ENCODE measurements around the gene ZCCHC24.

The ZCCHC24 gene

GRCh38 chr10:79484476-79484875 is 39.1 kb upstream of the ZCCHC24 start:
- Histone ChIP-seq H3K9me3 (ENCODE audit: control insufficient read depth in 2 of 2, low read length in 2 of 2) (no peaks in the 10 kb centered on the region), H3K4me1 (ENCODE audit: control insufficient read depth in 2 of 2, insufficient read depth in 2 of 2, low read length in 2 of 2) (no peaks in the 10 kb centered on the region), H3K4me3 (ENCODE audit: low read length in 2 of 2) (no peak overlapping the region), H3K27me3 (ENCODE audit: control insufficient read depth in 2 of 2, insufficient read depth in 2 of 2, low read length in 2 of 2) (peaks cover 0 to 3% of the 10 kb centered on the region in 2 donors), H3K27ac (ENCODE audit: low read depth in 2 of 2, low read length in 2 of 2) (no peak overlapping the region), H3K9ac (ENCODE audit: low read depth in 1 of 2, low read length in 2 of 2) (no peak overlapping the region), H3K36me3 (ENCODE audit: control insufficient read depth in 2 of 2, insufficient read depth in 2 of 2, low read length in 2 of 2) (no peaks in the 10 kb centered on the region)

- Histone ChIP-seq H3K36me3 (ENCODE audit: control insufficient read depth in 2 of 2, insufficient read depth in 2 of 2, low read length in 2 of 2) (no peaks in the 10 kb centered on the region), H3K27ac (ENCODE audit: low read depth in 2 of 2, low read length in 2 of 2) (no peak overlapping the region), H3K9me3 (ENCODE audit: control insufficient read depth in 2 of 2, low read length in 2 of 2) (no peaks in the 10 kb centered on the region), H3K27me3 (ENCODE audit: control insufficient read depth in 2 of 2, insufficient read depth in 2 of 2, low read length in 2 of 2) (peaks cover 0 to 3% of the 10 kb centered on the region in 2 donors), H3K4me1 (ENCODE audit: control insufficient read depth in 2 of 2, insufficient read depth in 2 of 2, low read length in 2 of 2) (no peaks in the 10 kb centered on the region), H3K4me3 (ENCODE audit: low read length in 2 of 2) (no peak overlapping the region), H3K9ac (ENCODE audit: low read depth in 1 of 2, low read length in 2 of 2) (no peak overlapping the region)
These were observed 38.5 kb upstream of the ZCCHC24 start for GRCh38 chr10:79483948-79484347.

- Histone ChIP-seq H3K36me3 (ENCODE audit: control insufficient read depth in 2 of 2, insufficient read depth in 2 of 2, low read length in 2 of 2) (no peaks in the 10 kb centered on the region), H3K9ac (ENCODE audit: low read depth in 1 of 2, low read length in 2 of 2) (no peak overlapping the region), H3K27me3 (ENCODE audit: control insufficient read depth in 2 of 2, insufficient read depth in 2 of 2, low read length in 2 of 2) (peaks cover 0 to 3% of the 10 kb centered on the region in 2 donors), H3K27ac (ENCODE audit: low read depth in 2 of 2, low read length in 2 of 2) (no peak overlapping the region), H3K4me3 (ENCODE audit: low read length in 2 of 2) (no peak overlapping the region), H3K9me3 (ENCODE audit: control insufficient read depth in 2 of 2, low read length in 2 of 2) (no peaks in the 10 kb centered on the region), H3K4me1 (ENCODE audit: control insufficient read depth in 2 of 2, insufficient read depth in 2 of 2, low read length in 2 of 2) (no peaks in the 10 kb centered on the region)
These were observed 37.9 kb upstream of the ZCCHC24 start for GRCh38 chr10:79483299-79483698.

- H3K9ac ChIP-seq (ENCODE audit: low read depth in 1 of 2, low read length in 2 of 2), result no peak overlapping the region
- no peaks in the 10 kb centered on the region for H3K9me3 ChIP-seq (ENCODE audit: control insufficient read depth in 2 of 2, low read length in 2 of 2)
- no peak overlapping the region for H3K27ac ChIP-seq (ENCODE audit: low read depth in 2 of 2, low read length in 2 of 2)
- no peak overlapping the region for H3K4me3 ChIP-seq (ENCODE audit: low read length in 2 of 2)
- peaks cover 0 to 3% of the 10 kb centered on the region in 2 donors for H3K27me3 ChIP-seq (ENCODE audit: control insufficient read depth in 2 of 2, insufficient read depth in 2 of 2, low read length in 2 of 2)
- no peaks in the 10 kb centered on the region for H3K36me3 ChIP-seq (ENCODE audit: control insufficient read depth in 2 of 2, insufficient read depth in 2 of 2, low read length in 2 of 2)
- H3K4me1 ChIP-seq (ENCODE audit: control insufficient read depth in 2 of 2, insufficient read depth in 2 of 2, low read length in 2 of 2), result no peaks in the 10 kb centered on the region
These were observed 37.3 kb upstream of the ZCCHC24 start for GRCh38 chr10:79482741-79483140.

GRCh38 chr10:79482304-79482703 is 36.9 kb upstream of the ZCCHC24 start:
- Histone ChIP-seq H3K4me3 (ENCODE audit: low read length in 2 of 2) (no peak overlapping the region), H3K36me3 (ENCODE audit: control insufficient read depth in 2 of 2, insufficient read depth in 2 of 2, low read length in 2 of 2) (no peaks in the 10 kb centered on the region), H3K27me3 (ENCODE audit: control insufficient read depth in 2 of 2, insufficient read depth in 2 of 2, low read length in 2 of 2) (peaks cover 0 to 3% of the 10 kb centered on the region in 2 donors), H3K4me1 (ENCODE audit: control insufficient read depth in 2 of 2, insufficient read depth in 2 of 2, low read length in 2 of 2) (no peaks in the 10 kb centered on the region), H3K9me3 (ENCODE audit: control insufficient read depth in 2 of 2, low read length in 2 of 2) (no peaks in the 10 kb centered on the region), H3K27ac (ENCODE audit: low read depth in 2 of 2, low read length in 2 of 2) (no peak overlapping the region), H3K9ac (ENCODE audit: low read depth in 1 of 2, low read length in 2 of 2) (no peak overlapping the region)

- H3K27ac ChIP-seq (ENCODE audit: low read depth in 2 of 2, low read length in 2 of 2), result no peak overlapping the region
- no peak overlapping the region for H3K9ac ChIP-seq (ENCODE audit: low read depth in 1 of 2, low read length in 2 of 2)
- H3K36me3 ChIP-seq (ENCODE audit: control insufficient read depth in 2 of 2, insufficient read depth in 2 of 2, low read length in 2 of 2), result no peaks in the 10 kb centered on the region
- peaks cover 0 to 3% of the 10 kb centered on the region in 2 donors for H3K27me3 ChIP-seq (ENCODE audit: control insufficient read depth in 2 of 2, insufficient read depth in 2 of 2, low read length in 2 of 2)
- no peak overlapping the region for H3K4me3 ChIP-seq (ENCODE audit: low read length in 2 of 2)
- no peaks in the 10 kb centered on the region for H3K4me1 ChIP-seq (ENCODE audit: control insufficient read depth in 2 of 2, insufficient read depth in 2 of 2, low read length in 2 of 2)
- no peaks in the 10 kb centered on the region for H3K9me3 ChIP-seq (ENCODE audit: control insufficient read depth in 2 of 2, low read length in 2 of 2)
These were observed 34.0 kb upstream of the ZCCHC24 start for GRCh38 chr10:79479283-79479909.

- H3K9ac ChIP-seq (ENCODE audit: low read depth in 1 of 2, low read length in 2 of 2), result no peak overlapping the region
- peaks cover 0 to 3% of the 10 kb centered on the region in 2 donors for H3K27me3 ChIP-seq (ENCODE audit: control insufficient read depth in 2 of 2, insufficient read depth in 2 of 2, low read length in 2 of 2)
- H3K4me3 ChIP-seq (ENCODE audit: low read length in 2 of 2), result no peak overlapping the region
- H3K9me3 ChIP-seq (ENCODE audit: control insufficient read depth in 2 of 2, low read length in 2 of 2), result no peaks in the 10 kb centered on the region
- no peaks in the 10 kb centered on the region for H3K36me3 ChIP-seq (ENCODE audit: control insufficient read depth in 2 of 2, insufficient read depth in 2 of 2, low read length in 2 of 2)
- no peak overlapping the region for H3K27ac ChIP-seq (ENCODE audit: low read depth in 2 of 2, low read length in 2 of 2)
- no peaks in the 10 kb centered on the region for H3K4me1 ChIP-seq (ENCODE audit: control insufficient read depth in 2 of 2, insufficient read depth in 2 of 2, low read length in 2 of 2)
These were observed 32.0 kb upstream of the ZCCHC24 start for GRCh38 chr10:79477456-79477855.

- no peak overlapping the region for H3K9ac ChIP-seq (ENCODE audit: low read depth in 1 of 2, low read length in 2 of 2)
These were observed 31.2 kb upstream of the ZCCHC24 start for GRCh38 chr10:79476645-79477044.

GRCh38 chr10:79475877-79476276 is 30.5 kb upstream of the ZCCHC24 start:
- Histone ChIP-seq H3K36me3 (ENCODE audit: control insufficient read depth in 2 of 2, insufficient read depth in 2 of 2, low read length in 2 of 2) (no peaks in the 10 kb centered on the region), H3K4me3 (ENCODE audit: low read length in 2 of 2) (no peak overlapping the region), H3K9me3 (ENCODE audit: control insufficient read depth in 2 of 2, low read length in 2 of 2) (no peaks in the 10 kb centered on the region), H3K27me3 (ENCODE audit: control insufficient read depth in 2 of 2, insufficient read depth in 2 of 2, low read length in 2 of 2) (no peaks in the 10 kb centered on the region), H3K9ac (ENCODE audit: low read depth in 1 of 2, low read length in 2 of 2) (no peak overlapping the region), H3K4me1 (ENCODE audit: control insufficient read depth in 2 of 2, insufficient read depth in 2 of 2, low read length in 2 of 2) (no peaks in the 10 kb centered on the region), H3K27ac (ENCODE audit: low read depth in 2 of 2, low read length in 2 of 2) (no peak overlapping the region)

More at GRCh38 chr10:79476645-79477044, 31.2 kb upstream of the ZCCHC24 start:
- no peak overlapping the region for H3K4me3 ChIP-seq (ENCODE audit: low read length in 2 of 2)
- peaks cover 0 to 3% of the 10 kb centered on the region in 2 donors for H3K27me3 ChIP-seq (ENCODE audit: control insufficient read depth in 2 of 2, insufficient read depth in 2 of 2, low read length in 2 of 2)
- H3K27ac ChIP-seq (ENCODE audit: low read depth in 2 of 2, low read length in 2 of 2), result no peak overlapping the region
- H3K4me1 ChIP-seq (ENCODE audit: control insufficient read depth in 2 of 2, insufficient read depth in 2 of 2, low read length in 2 of 2), result no peaks in the 10 kb centered on the region
- H3K36me3 ChIP-seq (ENCODE audit: control insufficient read depth in 2 of 2, insufficient read depth in 2 of 2, low read length in 2 of 2), result no peaks in the 10 kb centered on the region
- H3K9me3 ChIP-seq (ENCODE audit: control insufficient read depth in 2 of 2, low read length in 2 of 2), result no peaks in the 10 kb centered on the region

- no peak overlapping the region for H3K9ac ChIP-seq (ENCODE audit: low read depth in 1 of 2, low read length in 2 of 2)
- no peaks in the 10 kb centered on the region for H3K9me3 ChIP-seq (ENCODE audit: control insufficient read depth in 2 of 2, low read length in 2 of 2)
- H3K4me3 ChIP-seq (ENCODE audit: low read length in 2 of 2), result no peak overlapping the region
- H3K4me1 ChIP-seq (ENCODE audit: control insufficient read depth in 2 of 2, insufficient read depth in 2 of 2, low read length in 2 of 2), result no peaks in the 10 kb centered on the region
- H3K27me3 ChIP-seq (ENCODE audit: control insufficient read depth in 2 of 2, insufficient read depth in 2 of 2, low read length in 2 of 2), result no peaks in the 10 kb centered on the region
- H3K27ac ChIP-seq (ENCODE audit: low read depth in 2 of 2, low read length in 2 of 2), result no peak overlapping the region
- no peaks in the 10 kb centered on the region for H3K36me3 ChIP-seq (ENCODE audit: control insufficient read depth in 2 of 2, insufficient read depth in 2 of 2, low read length in 2 of 2)
These were observed 29.8 kb upstream of the ZCCHC24 start for GRCh38 chr10:79475119-79475653.
